LNCaP clone FGC (cell line): ENCODE results near the gene SGPP1.
A peak's percentile ranks its signal among the peaks of the same experiment; 100 is the strongest.
"Not testable (repeated sequence)": the region's sequence is repeated elsewhere in the genome, so short reads cannot be mapped to it uniquely, and the experiment has no call there.

ENCODE experiments used
- DNase-seq: peaks from one replicate; pipeline ENCODE4 v3.0.0-alpha.2; 2011; ENCODE audit warnings: low read depth
- H3K4me3 ChIP-seq: 2 replicates; pipeline ENCODE4 v1.5.1; 2011; ENCODE audit warnings: mild to moderate bottlenecking, low read depth, low read length, control low read depth
- CTCF ChIP-seq: IDR thresholded peaks from 2 replicates; pipeline ENCODE4 v1.5.1; 2012; ENCODE audit warnings: mild to moderate bottlenecking; ENCODE audit not compliant: control insufficient read depth, insufficient read depth; ENCODE audit errors: extremely low read depth

SGPP1 gene

DNA sequence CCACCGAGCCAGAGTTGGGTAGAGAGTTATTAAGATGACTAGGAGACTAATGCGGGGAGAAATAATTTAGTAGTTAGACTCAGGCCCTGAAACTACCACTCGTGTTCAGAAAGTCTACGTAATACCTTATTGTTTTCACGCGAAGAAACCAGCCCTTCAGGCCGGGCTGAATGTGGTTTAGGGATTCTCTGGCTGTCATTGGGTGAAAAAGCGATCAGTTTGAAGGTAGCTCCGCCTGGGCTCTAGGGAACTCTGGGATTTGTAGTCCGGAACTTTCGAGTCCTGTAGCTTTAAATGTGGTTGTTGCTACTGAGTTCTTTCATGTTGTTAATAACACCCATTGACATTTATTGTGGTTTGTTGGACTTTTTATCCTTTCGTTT lies 85.6 kb downstream of the SGPP1 start:
- H3K4me3 ChIP-seq: peak overlapping the region; percentile 69
- DNase-seq: peak; percentile 94
- no peak for TF ChIP-seq CTCF

GRCh38 chr14:63641473-63642228 lies 86.2 kb downstream of the SGPP1 start, which contains the start of gene WDR89:
Gene WDR89 (minus strand): TSS chr14:63641871. CDS start chr14:63599942, 41,929 bp downstream.
- peak within 1 kb of the TSS; percentile 69 for H3K4me3 ChIP-seq
- DNase-seq: peak; percentile 100
- peak; percentile 51 for TF ChIP-seq CTCF

DNA sequence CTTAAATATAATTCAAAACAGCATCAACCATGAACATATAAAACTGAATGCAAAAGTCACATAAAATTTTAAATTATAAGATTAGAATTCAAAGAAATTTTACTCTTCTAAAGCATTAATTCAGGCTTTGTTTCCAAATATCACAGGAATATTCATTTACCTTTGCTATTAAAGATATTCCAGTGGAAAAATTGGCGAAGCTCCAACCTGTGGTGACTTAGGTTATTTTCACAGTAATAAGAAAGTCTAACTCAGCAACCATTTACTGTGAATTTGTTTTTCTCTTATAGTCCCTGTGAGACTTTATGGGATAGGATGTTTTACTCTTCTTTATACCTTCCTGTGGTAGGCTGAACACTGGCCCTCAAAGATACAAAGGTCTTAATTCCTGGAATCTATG lies 89.4 kb downstream of the SGPP1 start:
- no peak for DNase-seq
- H3K4me3 ChIP-seq: no peak overlapping the region
- no peak for TF ChIP-seq CTCF

DNA sequence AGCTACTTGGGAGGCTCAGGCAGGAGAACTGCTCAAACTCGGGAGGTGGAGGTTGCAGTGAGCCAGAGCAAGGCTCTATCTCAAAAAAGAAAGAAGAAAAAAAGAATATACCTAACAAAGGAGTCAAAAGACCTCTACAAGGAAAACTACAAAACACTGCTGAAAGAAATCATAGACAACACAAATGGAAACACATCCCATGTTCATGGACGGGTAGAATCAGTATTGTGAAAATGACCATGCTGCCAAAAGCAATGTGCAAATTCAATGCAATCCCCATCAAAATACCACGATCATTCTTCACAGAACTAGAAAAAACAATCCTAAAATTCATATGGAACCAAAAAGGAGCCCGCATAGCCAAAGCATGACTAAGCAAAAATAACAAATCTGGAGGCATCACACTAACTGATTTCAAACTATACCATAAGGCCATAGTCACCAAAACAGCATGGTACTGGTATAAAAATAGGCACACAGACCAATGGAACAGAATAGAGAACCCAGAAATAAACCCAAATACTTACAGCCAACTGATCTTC lies 91.7 kb downstream of the SGPP1 start:
- H3K4me3 ChIP-seq, DNase-seq: not testable (repeated sequence)
